ENCODE data around the gene KRTAP9-9.
"Not testable (repeated sequence)": the region's sequence is repeated elsewhere in the genome, so short reads cannot be mapped to it uniquely, and the experiment has no call there.

The KRTAP9-9 gene

DNA sequence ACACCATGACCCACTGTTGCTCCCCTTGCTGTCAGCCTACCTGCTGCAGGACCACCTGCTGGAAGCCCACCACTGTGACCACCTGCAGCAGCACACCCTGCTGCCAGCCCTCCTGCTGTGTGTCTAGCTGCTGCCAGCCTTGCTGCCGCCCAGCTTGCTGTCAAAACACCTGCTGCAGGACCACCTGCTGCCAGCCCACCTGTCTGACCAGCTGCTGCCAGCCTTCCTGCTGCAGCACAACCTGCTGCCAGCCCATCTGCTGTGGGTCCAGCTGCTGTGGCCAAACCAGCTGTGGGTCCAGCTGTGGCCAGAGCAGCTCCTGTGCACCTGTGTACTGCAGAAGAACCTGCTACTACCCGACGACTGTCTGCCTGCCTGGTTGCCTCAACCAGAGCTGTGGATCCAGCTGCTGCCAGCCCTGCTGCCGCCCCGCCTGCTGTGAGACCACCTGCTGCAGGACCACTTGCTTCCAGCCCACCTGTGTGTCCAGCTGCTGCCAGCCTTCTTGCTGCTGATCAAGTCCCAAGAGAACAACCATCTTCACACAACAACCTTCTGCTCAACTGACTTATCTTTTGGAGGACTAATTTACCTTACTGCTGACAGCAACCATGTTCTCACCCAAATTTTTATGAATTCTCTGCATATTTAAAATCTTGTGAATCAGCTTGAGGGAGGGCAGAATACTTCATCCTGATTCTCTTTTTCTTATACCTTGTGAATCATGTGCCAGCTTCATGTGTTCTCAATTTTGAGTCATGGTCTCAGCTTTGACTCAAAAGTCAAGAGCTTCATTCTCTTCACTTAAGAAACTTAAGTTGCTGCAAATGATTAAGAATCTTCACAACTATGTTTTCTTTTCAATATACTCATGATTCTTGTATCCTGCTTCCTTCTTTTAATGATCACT lies at the start of gene KRTAP9-9:
Gene KRTAP9-9 (plus strand): TSS at position 4 of the 910 bp plus-strand sequence.
- DNase-seq (ENCODE audit: low read depth in 2 of 3, low spot score in 2 of 3), result not testable (repeated sequence)

DNA sequence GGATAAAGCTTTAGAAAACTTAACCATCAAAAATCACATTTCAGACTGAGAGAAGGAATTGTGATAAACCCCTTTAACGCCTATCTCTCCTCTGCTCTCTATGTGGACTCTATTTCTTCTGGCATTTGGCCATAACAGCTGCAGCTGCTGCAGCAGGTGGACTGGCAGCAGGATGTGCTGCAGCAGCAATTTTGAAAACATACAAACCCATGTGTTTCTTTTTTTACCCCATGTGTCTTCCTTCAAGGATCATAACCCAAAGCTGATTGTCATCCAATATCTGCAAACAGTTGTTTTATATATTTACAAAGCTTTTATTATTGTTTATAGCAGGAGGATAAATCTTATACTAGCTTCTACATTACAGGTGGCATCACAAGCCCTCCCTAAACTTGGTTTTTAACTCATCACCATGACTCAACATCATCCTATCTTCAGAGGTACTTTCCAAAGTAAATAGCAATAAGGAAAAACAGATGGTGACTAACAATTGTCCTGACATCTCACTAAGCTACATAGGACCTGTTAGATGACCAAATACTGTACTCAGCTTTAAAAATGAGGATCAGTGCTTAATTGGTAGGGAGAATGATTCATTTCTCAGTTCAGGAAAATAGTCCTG lies 43.2 kb upstream of the KRTAP9-9 start:
- DNase-seq (ENCODE audit: low read depth in 2 of 3, low spot score in 2 of 3), result no peak

DNA sequence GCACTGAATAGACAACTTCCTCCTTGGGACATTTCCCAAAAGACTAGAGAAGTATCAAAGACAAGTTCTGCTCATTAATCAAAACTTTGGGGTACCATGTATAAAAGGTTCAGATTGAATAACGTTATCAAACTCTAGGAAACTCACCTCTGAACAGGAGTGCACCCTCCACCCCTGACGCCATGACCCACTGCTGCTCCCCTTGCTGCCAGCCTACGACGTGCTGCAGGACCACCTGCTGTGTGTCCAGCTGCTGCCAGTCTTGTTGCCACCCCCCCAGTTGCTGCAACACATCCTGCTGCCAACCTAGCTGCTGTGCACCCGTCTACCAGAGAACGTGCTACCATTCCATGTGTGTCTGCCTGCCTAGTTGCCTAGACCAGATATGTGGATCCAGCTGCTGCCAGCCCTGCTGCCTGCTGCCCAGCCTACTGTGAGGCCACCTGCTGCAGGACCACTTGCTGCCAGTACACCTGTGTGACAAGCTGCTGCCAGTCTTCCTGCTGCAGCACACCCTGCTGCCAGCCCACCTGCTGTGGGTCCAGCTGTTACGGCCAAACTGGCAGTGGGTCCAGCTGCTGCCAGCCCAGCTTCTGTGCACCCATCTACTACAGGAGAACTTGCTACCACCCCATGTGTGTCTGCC lies 42.5 kb upstream of the KRTAP9-9 start:
- no peak for DNase-seq (ENCODE audit: low read depth in 2 of 3, low spot score in 2 of 3)

DNA sequence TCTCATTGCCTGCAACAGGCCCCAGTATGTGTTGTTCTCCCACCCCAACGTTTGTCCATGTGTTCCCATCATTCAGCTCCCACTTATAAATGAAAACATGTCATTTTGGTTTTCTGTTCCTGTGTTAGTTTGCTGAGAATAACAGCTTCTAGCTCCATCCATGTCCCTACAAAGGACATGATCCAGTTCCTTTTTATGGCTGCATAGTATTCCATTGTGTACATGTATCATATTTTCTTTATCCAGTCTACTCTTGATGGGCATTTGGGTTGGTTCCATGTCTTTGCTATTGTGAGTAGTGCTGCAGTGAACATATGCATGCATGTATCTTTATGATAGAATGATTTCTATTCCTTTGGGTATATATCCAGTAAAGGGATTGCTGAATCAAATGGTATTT lies 39.5 kb upstream of the KRTAP9-9 start:
- no peak for DNase-seq (ENCODE audit: low read depth in 2 of 3, low spot score in 2 of 3)

DNA sequence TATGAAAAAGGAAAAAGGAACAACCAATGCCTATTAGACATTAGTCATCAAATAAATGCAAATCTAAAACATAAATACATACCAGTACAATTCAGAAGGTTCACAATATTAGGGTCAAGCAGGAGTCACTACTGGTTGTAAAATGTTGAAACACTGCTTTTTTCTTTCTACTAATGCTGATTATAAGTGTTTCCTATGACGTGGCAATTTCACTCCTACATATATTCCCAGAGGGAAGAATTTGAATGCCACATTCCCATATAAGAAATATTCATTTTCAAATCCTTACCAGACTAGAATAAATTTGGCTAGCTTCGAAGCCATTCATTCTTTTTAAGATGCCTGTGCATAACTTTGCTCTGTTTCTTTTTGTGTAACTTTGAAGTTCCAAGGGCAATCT lies 31.4 kb upstream of the KRTAP9-9 start:
- no peak for DNase-seq (ENCODE audit: low read depth in 2 of 3, low spot score in 2 of 3)

DNA sequence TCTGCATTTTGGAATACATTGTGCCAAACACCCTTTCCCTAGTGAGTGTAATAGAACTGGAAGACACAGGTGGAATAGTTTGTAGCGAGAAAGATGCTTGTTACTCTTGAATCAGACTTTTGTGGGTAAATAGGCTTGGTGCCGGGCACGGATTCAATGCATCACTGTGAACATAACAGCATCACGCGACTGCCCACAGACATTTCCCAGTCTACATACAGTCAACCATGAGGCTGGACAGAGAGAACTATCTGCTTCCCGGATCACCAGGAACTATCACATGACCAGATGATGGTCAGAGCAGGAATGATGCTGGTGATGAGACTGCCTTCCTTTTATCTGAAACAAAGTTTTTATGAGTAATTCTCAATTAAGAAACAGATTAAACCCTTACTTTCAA lies 29.1 kb upstream of the KRTAP9-9 start:
- no peak for DNase-seq (ENCODE audit: low read depth in 2 of 3, low spot score in 2 of 3)

DNA sequence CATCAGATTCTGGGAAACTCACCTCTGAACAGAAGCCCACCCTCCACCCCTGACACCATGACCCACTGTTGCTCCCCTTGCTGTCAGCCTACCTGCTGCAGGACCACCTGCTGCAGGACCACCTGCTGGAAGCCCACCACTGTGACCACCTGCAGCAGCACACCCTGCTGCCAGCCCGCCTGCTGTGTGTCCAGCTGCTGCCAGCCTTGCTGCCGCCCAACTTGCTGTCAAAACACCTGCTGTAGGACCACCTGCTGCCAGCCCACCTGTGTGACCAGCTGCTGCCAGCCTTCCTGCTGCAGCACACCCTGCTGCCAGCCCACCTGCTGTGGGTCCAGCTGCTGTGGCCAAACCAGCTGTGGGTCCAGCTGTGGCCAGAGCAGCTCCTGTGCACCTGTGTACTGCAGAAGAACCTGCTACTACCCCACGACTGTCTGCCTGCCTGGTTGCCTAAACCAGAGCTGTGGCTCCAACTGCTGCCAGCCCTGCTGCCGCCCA lies 28.5 kb upstream of the KRTAP9-9 start, which contains the start of gene KRTAP9-2:
Gene KRTAP9-2 (plus strand): TSS at position 51 of the 498 bp plus-strand sequence. CDS start 7 bp downstream, at position 58.
- DNase-seq (ENCODE audit: low read depth in 2 of 3, low spot score in 2 of 3), result not testable (repeated sequence)

DNA sequence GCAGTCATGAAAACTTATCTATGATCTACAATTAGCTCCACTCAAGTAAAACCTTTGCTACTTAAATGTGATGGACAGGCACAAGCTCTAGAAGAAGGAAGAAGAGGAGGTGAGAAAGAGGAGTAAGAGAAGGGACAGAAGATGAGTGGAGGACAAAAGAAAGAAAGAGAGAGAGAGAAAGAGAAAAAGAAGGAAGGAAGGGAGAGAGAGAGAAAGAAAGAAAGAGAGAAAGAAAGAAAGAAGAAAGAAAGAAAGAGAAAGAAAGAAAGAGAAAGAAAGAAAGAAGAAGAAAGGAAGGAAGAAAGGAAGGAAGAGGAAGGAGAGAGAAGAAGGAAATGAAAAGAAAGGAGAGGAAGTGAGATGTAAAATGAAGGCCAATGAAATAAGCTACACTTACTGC lies 25.1 kb upstream of the KRTAP9-9 start:
- DNase-seq (ENCODE audit: low read depth in 2 of 3, low spot score in 2 of 3), result no peak

DNA sequence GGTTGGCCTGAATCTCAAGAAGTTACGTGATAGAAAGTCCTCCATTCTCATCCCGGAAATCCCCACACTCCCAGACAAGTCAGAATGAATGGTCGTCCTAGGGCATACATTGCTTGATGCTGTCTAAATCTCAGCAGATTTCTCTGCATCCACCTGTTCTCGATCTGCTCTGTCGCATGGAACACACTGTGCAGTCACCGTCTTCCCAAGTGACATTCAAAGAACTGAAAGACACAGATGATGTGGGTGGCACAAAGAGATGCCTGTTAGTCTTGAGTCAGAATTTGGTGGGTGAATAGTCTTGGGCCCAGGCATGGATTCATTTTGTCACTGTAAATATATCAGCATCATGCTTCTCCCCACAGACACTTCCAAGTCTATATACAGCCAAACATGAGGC lies 23.5 kb upstream of the KRTAP9-9 start:
- no peak for DNase-seq (ENCODE audit: low read depth in 2 of 3, low spot score in 2 of 3)

DNA sequence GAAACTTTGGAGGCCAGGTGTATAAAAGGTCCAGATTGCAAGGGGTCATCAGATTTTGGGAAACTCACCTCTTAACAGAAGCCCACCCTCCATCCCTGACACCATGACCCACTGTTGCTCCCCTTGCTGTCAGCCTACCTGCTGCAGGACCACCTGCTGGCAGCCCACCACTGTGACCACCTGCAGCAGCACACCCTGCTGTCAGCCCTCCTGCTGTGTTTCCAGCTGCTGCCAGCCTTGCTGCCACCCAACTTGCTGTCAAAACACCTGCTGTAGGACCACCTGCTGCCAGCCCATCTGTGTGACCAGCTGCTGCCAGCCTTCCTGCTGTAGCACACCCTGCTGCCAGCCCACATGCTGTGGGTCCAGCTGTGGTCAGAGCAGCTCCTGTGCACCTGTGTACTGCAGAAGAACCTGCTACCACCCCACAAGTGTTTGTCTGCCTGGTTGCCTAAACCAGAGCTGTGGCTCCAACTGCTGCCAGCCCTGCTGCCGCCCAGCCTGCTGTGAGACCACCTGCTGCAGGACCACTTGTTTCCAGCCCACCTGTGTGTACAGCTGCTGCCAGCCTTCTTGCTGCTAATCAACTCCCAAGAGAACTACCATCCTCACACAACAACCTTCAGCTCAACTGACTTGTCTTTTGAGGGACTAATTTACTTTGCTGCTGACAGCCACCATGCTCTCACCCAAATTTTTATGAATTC lies 22.6 kb upstream of the KRTAP9-9 start, which contains the start of gene KRTAP9-3:
Gene KRTAP9-3 (plus strand): TSS at position 51 of the 707 bp plus-strand sequence. CDS start 53 bp downstream, at position 104.
- DNase-seq (ENCODE audit: low read depth in 2 of 3, low spot score in 2 of 3), result not testable (repeated sequence)

DNA sequence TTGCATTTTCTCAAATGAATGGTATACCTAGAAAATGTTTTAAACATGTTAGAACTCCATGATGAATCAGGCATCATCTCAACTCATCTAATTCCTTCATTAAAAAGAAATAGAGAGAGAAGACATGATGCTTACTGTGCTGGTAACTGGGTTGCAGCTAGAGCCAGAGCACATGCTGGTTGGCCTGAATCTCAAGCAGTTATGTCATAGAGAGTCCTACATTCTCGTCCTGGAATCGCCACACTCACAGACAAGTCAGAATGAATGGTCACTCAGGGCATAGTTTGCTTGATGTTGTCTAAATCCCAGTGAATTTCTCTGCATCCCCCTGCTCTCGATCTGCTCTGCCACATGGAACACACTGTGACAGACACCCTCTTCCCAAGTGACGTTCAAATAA lies 18.1 kb upstream of the KRTAP9-9 start:
- DNase-seq (ENCODE audit: low read depth in 2 of 3, low spot score in 2 of 3), result not testable (repeated sequence)

DNA sequence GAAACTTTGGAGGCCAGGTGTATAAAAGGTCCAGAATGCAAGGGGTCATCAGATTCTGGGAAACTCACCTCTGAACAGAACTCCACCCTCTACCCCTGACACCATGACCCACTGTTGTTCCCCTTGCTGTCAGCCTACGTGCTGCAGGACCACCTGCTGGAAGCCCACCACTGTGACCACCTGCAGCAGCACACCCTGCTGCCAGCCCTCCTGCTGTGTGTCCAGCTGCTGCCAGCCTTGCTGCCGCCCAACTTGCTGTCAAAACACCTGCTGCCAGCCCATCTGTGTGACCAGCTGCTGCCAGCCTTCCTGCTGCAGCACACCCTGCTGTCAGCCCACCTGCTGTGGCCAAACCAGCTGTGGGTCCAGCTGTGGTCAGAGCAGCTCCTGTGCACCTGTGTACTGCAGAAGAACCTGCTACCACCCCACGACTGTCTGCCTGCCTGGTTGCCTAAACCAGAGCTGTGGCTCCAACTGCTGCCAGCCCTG lies 17.2 kb upstream of the KRTAP9-9 start, which contains the start of gene KRTAP9-8:
Gene KRTAP9-8 (plus strand): TSS at position 51 of the 489 bp plus-strand sequence. CDS start 53 bp downstream, at position 104.
- not testable (repeated sequence) for DNase-seq (ENCODE audit: low read depth in 2 of 3, low spot score in 2 of 3)

DNA sequence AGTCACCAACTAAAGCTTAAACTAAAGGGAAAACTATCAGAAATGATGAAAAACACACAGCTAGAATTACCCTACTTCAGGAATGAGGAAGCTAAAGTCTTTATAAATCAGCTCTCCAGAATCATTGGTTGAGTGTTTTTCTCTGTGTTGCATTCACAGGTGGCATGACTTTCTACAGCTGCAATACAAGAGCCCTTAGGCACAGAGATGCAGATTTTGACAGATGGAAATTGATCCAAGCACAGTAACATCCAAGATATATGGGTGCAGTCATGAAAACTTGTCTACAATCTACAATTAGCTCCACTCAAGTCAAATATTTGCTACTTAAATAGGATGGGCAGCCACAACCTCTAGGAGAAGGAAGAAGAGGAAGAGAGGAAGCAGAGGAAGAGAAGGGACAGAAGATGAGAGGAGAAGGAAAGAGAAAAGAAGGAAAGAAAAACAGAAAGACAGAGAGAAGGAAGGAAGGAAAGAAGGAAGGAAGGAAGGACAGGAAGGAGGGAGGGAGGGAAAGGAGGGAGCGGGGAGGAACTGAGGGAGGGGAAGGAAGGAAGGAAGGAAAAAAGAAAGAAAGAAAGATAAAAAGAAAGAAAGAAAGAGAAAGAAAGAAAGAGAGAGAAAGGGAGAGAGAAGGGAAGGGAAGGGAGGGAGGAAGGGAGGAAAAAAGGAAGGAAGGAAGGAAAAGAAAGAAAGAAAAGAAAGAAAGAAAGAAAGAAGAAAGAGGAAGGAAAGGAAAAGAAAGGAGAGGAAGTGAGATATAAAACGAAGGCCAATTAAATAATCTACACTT lies 8.0 kb upstream of the KRTAP9-9 start:
- not testable (repeated sequence) for DNase-seq (ENCODE audit: low read depth in 2 of 3, low spot score in 2 of 3)

DNA sequence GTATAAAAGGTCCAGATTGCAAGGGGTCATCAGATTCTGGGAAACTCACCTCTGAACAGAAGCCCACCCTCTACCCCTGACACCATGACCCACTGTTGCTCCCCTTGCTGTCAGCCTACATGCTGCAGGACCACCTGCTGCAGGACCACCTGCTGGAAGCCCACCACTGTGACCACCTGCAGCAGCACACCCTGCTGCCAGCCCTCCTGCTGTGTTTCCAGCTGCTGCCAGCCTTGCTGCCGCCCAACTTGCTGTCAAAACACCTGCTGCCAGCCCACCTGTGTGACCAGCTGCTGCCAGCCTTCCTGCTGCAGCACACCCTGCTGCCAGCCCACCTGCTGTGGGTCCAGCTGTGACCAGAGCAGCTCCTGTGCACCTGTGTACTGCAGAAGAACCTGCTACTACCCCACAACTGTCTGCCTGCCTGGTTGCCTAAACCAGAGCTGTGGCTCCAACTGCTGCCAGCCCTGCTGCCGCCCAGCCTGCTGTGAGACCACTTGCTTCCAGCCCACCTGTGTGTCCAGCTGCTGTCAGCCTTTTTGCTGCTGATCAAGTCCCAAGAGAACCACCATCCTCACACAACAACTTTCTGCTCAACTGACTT lies 5.4 kb upstream of the KRTAP9-9 start, which contains the start of gene KRTAP9-4:
Gene KRTAP9-4 (plus strand): TSS at position 51 of the 604 bp plus-strand sequence. CDS start 34 bp downstream, at position 85.
- DNase-seq (ENCODE audit: low read depth in 2 of 3, low spot score in 2 of 3), result not testable (repeated sequence)

DNA sequence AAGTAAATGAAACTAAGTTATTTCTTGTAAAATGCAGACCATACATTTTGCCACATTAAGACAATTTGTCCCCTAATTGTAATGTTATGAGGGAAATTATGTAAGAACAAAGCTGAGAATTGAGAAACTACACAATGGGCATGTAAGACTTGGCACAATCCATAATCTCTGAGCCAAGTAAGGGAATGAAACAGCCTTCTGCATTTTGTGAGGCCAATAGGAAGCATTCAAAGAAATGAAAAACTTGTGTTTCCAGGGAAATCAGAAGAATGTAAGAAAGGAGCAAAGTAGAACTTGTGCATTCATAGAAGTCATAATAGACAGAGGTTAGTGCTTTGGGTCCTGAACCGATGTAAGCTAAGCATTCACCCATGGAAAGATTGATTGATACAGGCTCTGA lies 3.9 kb upstream of the KRTAP9-9 start:
- DNase-seq (ENCODE audit: low read depth in 2 of 3, low spot score in 2 of 3), result no peak

DNA sequence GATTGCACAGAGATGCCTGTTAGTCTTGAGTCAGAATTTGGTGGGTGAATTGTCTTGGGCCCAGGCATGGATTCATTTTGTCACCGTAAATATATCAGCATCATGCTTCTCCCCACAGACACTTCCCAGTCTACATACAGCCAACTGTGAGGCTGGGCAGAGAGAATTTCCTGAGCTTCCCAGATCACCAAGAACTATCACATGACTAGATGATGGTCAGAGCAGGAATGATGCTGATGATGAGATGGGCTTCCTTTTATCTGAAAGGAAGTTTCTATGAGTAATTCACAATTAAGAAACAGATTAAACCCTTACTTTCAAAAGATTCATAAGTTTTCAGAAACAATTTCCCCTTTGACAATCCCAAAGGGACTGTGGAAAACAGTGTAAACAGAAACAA lies 323 bp upstream of the KRTAP9-9 start:
- no peak for DNase-seq (ENCODE audit: low read depth in 2 of 3, low spot score in 2 of 3)

DNA sequence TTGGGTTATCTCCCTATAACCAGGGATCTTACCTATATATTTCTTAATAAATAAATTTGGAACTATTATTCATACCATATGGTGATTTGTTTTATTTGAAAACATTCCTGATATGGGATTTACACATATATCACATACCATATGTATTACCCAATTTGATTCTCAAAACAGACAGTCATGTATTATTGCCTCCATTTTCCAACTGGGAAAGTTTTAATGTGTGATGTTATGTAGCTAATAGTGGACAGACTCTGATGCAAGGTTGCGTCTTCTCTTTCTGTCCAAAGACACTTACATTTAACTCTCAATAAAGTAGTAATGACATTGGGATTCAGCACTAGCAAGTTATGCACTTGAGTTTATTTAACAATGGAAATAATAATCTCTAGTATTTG lies 1.1 kb downstream of the KRTAP9-9 start:
- DNase-seq (ENCODE audit: low read depth in 2 of 3, low spot score in 2 of 3), result no peak

DNA sequence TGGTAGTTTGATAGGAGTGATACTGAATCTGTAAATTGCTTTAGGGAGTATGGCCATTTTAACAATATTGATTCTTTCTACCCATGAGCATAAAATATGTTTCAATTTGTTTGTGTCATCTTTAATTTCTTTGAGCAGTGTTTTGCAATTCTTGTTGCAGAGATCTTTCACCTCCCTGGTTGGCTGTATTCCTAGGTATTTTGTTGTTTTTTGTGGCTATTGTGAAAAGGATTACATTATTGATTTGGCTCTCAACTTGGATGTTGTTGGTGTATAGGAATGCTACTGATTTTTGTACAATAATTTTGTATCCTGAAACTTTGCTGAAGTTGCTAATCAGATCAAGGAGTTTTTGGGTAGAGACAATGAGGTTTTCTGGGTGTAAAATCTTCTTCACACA lies 3.2 kb downstream of the KRTAP9-9 start:
- DNase-seq (ENCODE audit: low read depth in 2 of 3, low spot score in 2 of 3), result no peak

DNA sequence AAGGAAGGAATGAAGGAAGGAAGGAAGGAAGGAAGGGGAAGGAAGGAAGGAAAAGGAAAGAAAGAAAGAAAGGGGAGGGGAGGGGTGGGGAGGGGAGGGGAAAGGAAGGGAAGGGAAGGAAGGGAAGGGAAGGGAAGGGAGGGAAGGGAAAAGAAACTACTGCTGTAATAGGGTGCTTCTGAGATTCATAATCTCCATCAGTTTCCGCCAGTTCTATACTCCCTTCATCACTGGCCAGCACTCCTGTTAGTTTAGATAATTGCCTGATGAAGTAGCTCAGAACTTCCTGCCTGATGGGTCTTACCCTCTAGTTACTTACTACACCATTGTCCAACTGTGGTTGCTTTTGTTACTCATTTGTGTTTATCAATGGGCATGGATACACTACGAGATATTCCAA lies 8.0 kb downstream of the KRTAP9-9 start:
- DNase-seq (ENCODE audit: low read depth in 2 of 3, low spot score in 2 of 3), result no peak

Measured in activated CD8-positive, alpha-beta memory T cell treated with anti-CD3 and anti-CD28 coated beads for 48 hours (primary cell).